Forelimb muscle (tissue), 1 donor: Measurements from ENCODE around the gene RIPOR2. TPM values are rescaled to one million over a fixed set of nuclear protein-coding genes. Genes with fewer than 3 reads are reported as not detected.

ENCODE experiments used
- DNase-seq: peaks from one replicate; pipeline ENCODE4 v3.0.0-alpha.2; 2013; ENCODE audit warnings: low read depth
- polyA plus RNA-seq: library from polyadenylated mRNA; unstranded; fragments of 120-200 nt; gene quantifications from one replicate; pipeline ENCODE4 v1.2.1, GENCODE V29; 2013; ENCODE audit not compliant: insufficient read length

The RIPOR2 gene
- polyA plus RNA-seq, result 29.3 TPM

- no peak for DNase-seq
Observed at GRCh38 chr6:24935366-24936152, at the start of gene RIPOR2. Gene RIPOR2 (minus strand): TSS chr6:24935960. CDS start chr6:24935898, 62 bp downstream.

GRCh38 chr6:24985323-24985722 lies 49.6 kb upstream of the RIPOR2 start:
- no peak for DNase-seq

- DNase-seq, result no peak
Observed at GRCh38 chr6:24982231-24982630, 46.5 kb upstream of the RIPOR2 start.

GRCh38 chr6:24981386-24981760 lies 45.6 kb upstream of the RIPOR2 start:
- no peak for DNase-seq

GRCh38 chr6:24980507-24981385 lies 45.0 kb upstream of the RIPOR2 start:
- DNase-seq, result no peak

GRCh38 chr6:24979176-24979575 lies 43.4 kb upstream of the RIPOR2 start:
- DNase-seq, result no peak

- DNase-seq, result no peak
Observed at GRCh38 chr6:24974182-24975171, 38.7 kb upstream of the RIPOR2 start.

GRCh38 chr6:24972311-24972958 lies 36.7 kb upstream of the RIPOR2 start:
- DNase-seq, result no peak

- no peak for DNase-seq
Observed at GRCh38 chr6:24971067-24971466, 35.3 kb upstream of the RIPOR2 start.

- no peak for DNase-seq
Observed at GRCh38 chr6:24969343-24969860, 33.6 kb upstream of the RIPOR2 start.

GRCh38 chr6:24968783-24969182 lies 33.0 kb upstream of the RIPOR2 start:
- no peak for DNase-seq

- DNase-seq, result no peak
Observed at GRCh38 chr6:24967211-24967610, 31.5 kb upstream of the RIPOR2 start.

- no peak for DNase-seq
Observed at GRCh38 chr6:24966381-24966780, 30.6 kb upstream of the RIPOR2 start.

- no peak for DNase-seq
Observed at GRCh38 chr6:24963887-24964570, 28.3 kb upstream of the RIPOR2 start.

- DNase-seq, result no peak
Observed at GRCh38 chr6:24963339-24963738, 27.6 kb upstream of the RIPOR2 start.

- DNase-seq, result no peak
Observed at GRCh38 chr6:24961852-24962251, 26.1 kb upstream of the RIPOR2 start.

- DNase-seq, result no peak
Observed at GRCh38 chr6:24960991-24961475, 25.3 kb upstream of the RIPOR2 start.

- no peak for DNase-seq
Observed at GRCh38 chr6:24959319-24959718, 23.6 kb upstream of the RIPOR2 start.

GRCh38 chr6:24957199-24957598 lies 21.4 kb upstream of the RIPOR2 start:
- no peak for DNase-seq

GRCh38 chr6:24953726-24954125 lies 18.0 kb upstream of the RIPOR2 start:
- no peak for DNase-seq
